GM12873 (cell line): ENCODE data around the gene CUL1.

Source experiments
- TF ChIP-seq, protein P1 (sequence below): IDR thresholded peaks from 2 replicates; pipeline ENCODE4 v1.5.1; 2012; ENCODE audit warnings: low read depth, mild to moderate bottlenecking, moderate library complexity, low read length, control low read depth; ENCODE audit not compliant: insufficient read depth; ENCODE audit errors: missing control alignments

Gene CUL1

GRCh38 chr7:148698397-148699023 is at the start of gene CUL1:
Gene CUL1, plus strand, starts transcription at chr7:148698903. Its CDS starts 31,220 bp downstream, at chr7:148730123.
- TF ChIP-seq, protein P1, sequence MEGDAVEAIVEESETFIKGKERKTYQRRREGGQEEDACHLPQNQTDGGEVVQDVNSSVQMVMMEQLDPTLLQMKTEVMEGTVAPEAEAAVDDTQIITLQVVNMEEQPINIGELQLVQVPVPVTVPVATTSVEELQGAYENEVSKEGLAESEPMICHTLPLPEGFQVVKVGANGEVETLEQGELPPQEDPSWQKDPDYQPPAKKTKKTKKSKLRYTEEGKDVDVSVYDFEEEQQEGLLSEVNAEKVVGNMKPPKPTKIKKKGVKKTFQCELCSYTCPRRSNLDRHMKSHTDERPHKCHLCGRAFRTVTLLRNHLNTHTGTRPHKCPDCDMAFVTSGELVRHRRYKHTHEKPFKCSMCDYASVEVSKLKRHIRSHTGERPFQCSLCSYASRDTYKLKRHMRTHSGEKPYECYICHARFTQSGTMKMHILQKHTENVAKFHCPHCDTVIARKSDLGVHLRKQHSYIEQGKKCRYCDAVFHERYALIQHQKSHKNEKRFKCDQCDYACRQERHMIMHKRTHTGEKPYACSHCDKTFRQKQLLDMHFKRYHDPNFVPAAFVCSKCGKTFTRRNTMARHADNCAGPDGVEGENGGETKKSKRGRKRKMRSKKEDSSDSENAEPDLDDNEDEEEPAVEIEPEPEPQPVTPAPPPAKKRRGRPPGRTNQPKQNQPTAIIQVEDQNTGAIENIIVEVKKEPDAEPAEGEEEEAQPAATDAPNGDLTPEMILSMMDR = no peak

DNA sequence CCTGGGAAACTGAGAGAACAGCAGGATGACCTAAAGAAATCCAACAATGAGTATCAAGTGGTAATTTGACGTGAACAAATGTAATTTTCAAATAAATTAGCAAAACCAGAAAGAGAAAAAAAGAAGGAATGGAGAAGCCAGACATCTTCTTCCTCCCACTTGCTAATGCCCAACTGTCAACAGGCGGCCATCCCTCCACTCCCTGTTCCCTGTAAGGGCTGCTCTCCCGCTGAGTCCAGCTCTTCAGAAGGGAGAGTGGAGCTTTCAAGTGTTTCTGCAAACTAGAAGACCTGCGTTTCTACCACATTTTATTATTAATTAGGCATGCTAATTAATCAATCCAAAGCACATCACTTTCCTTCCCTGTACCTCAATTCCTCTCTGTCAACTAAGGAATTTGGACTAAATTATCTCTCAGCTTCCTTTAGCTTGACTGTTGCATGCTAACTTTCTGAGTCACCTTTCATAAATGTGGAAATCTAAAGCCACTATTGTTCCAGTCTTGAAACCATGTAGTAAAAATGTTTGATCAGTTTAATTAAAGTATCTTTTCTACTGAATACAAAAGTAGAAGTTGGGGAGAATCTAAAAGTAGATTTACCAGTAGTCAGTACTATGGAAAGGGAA is 48.4 kb upstream of the CUL1 start:
- TF ChIP-seq, protein P1 = no peak

GRCh38 chr7:148652773-148653172 is 45.9 kb upstream of the CUL1 start:
- TF ChIP-seq, protein P1 = no peak

- TF ChIP-seq, protein P1 = no peak
Measured at GRCh38 chr7:148657929-148658328, 40.8 kb upstream of the CUL1 start.

- TF ChIP-seq, protein P1 = no peak
Measured at GRCh38 chr7:148661471-148661870, 37.2 kb upstream of the CUL1 start.

DNA sequence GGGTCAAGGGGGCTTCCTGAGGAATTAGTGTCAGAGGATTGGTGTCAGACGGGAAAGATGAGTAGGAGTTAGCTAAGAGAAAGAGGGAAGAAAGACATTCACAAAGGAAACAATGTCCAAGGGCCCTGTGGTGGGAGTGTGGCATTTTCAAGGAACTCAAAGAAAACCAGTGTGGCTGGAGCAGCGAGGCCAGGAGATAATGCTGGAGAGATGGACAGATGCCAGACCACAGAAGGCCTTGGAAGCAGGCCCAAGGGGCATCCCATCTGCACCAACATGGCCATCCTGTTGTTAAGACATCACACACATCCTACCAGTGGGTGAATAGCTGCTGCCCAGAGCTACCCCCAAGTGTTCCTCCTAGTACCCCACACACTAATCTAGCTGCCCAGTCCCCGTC is 36.1 kb upstream of the CUL1 start:
- TF ChIP-seq, protein P1 = no peak

DNA sequence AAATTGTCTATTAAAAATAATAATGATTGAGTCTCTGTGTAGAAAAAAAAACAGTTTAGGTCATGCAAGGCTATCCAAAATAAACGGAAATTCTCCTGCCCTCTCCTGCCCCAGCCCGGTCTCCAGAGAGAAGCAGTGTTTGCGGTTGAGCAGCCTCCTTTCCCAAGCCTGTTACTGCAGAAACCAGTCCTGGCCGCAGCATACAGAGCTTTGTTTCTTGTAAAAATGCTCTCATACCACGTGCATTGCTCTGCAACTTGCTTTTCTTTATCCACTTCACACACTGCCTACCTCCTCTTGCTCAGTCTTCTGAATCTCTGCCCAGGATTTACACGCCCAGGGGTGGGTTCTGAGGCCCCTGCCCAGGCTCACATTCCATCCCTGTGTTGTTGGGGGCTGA is 34.4 kb upstream of the CUL1 start:
- TF ChIP-seq, protein P1 = no peak
